GM23338 (cell line): ENCODE measurements around the gene B4GALT2.

Source experiments
- CTCF ChIP-seq, 2 experiments: fragments of 200-600 bp in 1 of 2; sonication (generic) in 1 of 2; conservative IDR thresholded peaks; 2 replicates each; pipeline versions ENCODE4 v1.5.1 to v1.6.1; 2016 to 2017; ENCODE audit warnings: antibody characterized with exemption in 2 of 2, low read depth in 2 of 2, mild to moderate bottlenecking in 2 of 2, moderate library complexity in 1 of 2
- EZH2 ChIP-seq: fragments of 200-600 bp; sonication (generic); IDR thresholded peaks from one replicate; pipeline ENCODE4 v1.8.0; 2017; ENCODE audit warnings: antibody characterized with exemption, mild to moderate bottlenecking, low read depth; ENCODE audit not compliant: unreplicated experiment

GRCh38 chr1:43933386-43934100 is 45.5 kb upstream of the B4GALT2 start, which contains the start of gene ARTN:
- TF ChIP-seq EZH2 (no peak), CTCF (conservative IDR thresholded peaks at IDR 0.05; ENCODE audit: low read depth in 2 of 2) (no peak)
